IPS-18a (cell line): ENCODE data around the gene AKAP9.
"Not testable (repeated sequence)": the region's sequence is repeated elsewhere in the genome, so short reads cannot be mapped to it uniquely, and the experiment has no call there.

Source experiments
- H3K27ac ChIP-seq: one replicate; pipeline ENCODE4 v1.5.1; 2013; ENCODE audit warnings: low read length
- H3K27me3 ChIP-seq: one replicate; pipeline ENCODE4 v1.6.1; 2013; ENCODE audit warnings: mild to moderate bottlenecking, low read length; ENCODE audit not compliant: control insufficient read depth, insufficient read depth
- H3K36me3 ChIP-seq: one replicate; pipeline ENCODE4 v1.6.1; 2013; ENCODE audit warnings: low read depth, low read length; ENCODE audit not compliant: control insufficient read depth
- H3K4me1 ChIP-seq: one replicate; pipeline ENCODE4 v1.6.1; 2013; ENCODE audit warnings: low read depth, low read length; ENCODE audit not compliant: control insufficient read depth
- H3K4me3 ChIP-seq: one replicate; pipeline ENCODE4 v1.5.1; 2013; ENCODE audit warnings: low read length
- H3K9ac ChIP-seq: one replicate; pipeline ENCODE4 v1.6.1; 2013; ENCODE audit warnings: mild to moderate bottlenecking, low read length, moderate library complexity
- H3K9me3 ChIP-seq: one replicate; pipeline ENCODE4 v1.6.1; 2013; ENCODE audit warnings: low read depth, low read length; ENCODE audit not compliant: control insufficient read depth

Gene AKAP9

DNA sequence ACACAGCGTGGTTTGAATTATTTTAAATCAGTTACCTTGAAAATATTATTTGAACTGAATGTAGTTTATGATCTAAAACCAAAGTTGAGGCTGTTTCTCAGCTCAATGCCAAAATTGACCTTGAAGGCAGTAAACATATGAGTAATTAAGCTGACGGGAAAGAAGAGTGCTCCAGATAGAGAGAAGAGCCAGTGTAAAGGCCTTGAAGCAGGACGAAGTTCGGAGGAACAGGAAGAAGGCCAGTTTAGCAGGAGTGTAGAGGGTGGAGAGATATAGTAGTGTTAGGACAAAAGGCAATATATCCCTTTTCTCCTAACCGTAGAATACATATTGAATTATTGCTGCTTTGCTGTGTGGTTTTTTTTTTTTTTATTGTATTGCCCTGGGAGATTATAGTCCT lies 130.4 kb downstream of the AKAP9 start:
- Histone ChIP-seq H3K27ac (no peak overlapping the region), H3K4me3 (no peak overlapping the region), H3K27me3 (no peaks in the 10 kb centered on the region), H3K36me3 (peaks cover 3% of the 10 kb centered on the region), H3K9ac (no peak overlapping the region), H3K4me1 (no peaks in the 10 kb centered on the region), H3K9me3 (no peaks in the 10 kb centered on the region)

DNA sequence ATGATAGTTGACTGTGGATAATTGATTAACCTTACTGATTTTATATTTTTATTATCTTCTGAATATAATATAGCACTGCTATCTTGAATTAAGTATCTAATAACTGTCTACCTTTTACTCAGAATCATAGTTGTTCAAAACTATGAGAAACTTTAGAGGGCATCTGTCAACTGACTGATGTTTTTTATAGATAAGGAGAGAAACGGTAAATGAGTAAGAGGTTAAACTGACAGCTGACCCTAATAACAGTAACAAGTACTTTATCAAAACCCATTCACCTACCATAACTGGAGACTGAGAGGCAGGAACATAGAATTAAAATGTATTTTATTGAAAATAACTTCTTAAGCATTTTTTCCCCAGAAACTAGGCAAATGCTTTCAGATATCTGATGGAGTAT lies 131.5 kb downstream of the AKAP9 start:
- Histone ChIP-seq H3K27me3 (no peaks in the 10 kb centered on the region), H3K4me3 (no peak overlapping the region), H3K27ac (no peak overlapping the region), H3K36me3 (peaks cover under 1% of the 10 kb centered on the region), H3K9me3 (no peaks in the 10 kb centered on the region), H3K9ac (no peak overlapping the region), H3K4me1 (no peaks in the 10 kb centered on the region)

DNA sequence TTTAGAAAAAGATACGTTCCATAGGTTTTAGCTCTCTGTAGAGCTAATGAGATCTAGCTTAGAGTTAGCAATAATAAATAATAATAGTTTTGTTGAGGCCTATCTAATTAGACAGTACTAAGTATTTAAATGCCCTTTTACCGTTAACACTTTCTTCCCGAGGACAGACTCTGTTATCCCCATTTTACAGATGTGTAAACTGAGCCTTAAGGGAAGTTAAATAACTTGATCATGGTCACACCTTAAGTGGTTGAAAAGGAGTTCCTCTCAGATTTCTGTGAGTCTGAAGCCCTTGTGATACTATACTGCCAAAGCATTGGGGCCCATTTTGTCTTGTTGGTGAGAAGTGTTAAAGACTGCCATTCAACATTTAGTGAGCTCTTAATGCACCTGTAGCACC lies 132.0 kb downstream of the AKAP9 start:
- H3K9me3 ChIP-seq = no peaks in the 10 kb centered on the region
- no peak overlapping the region for H3K27ac ChIP-seq
- H3K4me1 ChIP-seq = no peaks in the 10 kb centered on the region
- H3K36me3 ChIP-seq = peaks cover 6% of the 10 kb centered on the region
- no peaks in the 10 kb centered on the region for H3K27me3 ChIP-seq
- H3K9ac ChIP-seq = no peak overlapping the region
- no peak overlapping the region for H3K4me3 ChIP-seq

DNA sequence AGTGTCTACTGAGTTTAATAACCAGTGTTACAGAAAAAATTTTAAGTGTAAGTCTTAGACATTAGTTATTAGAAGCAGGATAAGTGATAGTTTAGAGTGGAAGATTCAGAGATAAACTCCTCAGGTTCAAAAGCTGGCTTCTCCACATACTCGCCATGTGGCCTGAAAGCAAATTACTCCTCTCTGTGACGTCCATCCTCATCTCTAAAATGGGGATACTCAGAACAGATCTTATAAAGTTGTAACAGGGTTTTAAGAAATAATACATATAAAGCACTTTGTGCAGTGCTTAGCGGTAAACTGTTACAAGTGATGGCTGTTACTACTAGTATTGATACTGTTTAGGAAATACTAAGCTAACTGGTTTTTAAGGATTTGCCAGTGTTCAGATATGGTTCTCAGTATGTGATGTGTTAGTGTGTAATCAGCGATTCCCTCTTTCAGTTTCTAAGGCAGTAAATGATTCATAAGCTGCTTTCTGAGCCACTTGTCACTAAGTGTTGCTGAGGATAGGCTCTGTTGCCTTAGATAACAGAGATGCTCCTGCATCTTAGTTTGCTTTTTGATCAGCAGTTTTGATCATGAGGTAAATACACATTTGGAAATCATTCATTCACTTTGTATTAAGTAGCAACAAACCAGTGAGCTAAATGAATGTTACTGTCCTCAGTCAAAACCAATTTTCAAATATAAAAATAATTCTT lies 134.9 kb downstream of the AKAP9 start:
- Histone ChIP-seq H3K9ac (no peak overlapping the region), H3K9me3 (no peaks in the 10 kb centered on the region), H3K36me3 (peaks cover 15% of the 10 kb centered on the region), H3K27ac (no peak overlapping the region), H3K4me3 (no peak overlapping the region), H3K4me1 (no peaks in the 10 kb centered on the region), H3K27me3 (no peaks in the 10 kb centered on the region)

DNA sequence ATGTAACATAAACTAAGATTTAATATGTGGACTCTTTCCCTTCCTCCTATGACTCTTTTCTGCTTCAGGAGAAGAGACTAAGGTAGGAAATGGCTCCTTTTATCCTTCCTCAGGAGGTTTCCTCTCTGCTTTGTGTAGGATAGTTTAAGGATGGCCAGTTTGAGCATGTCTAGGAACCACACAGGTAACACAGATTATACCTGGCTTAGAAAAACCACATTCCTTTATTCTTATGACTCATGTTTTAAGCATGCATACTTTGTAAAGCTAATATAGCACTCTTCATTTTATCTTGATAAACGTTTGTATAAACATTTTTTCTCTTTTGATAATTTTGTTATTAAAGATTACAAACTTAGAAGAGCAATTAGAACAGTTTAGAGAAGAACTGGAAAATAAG lies 135.8 kb downstream of the AKAP9 start:
- no peaks in the 10 kb centered on the region for H3K27me3 ChIP-seq
- no peak overlapping the region for H3K27ac ChIP-seq
- peaks cover 15% of the 10 kb centered on the region for H3K36me3 ChIP-seq
- no peaks in the 10 kb centered on the region for H3K4me1 ChIP-seq
- H3K4me3 ChIP-seq = no peak overlapping the region
- no peaks in the 10 kb centered on the region for H3K9me3 ChIP-seq
- H3K9ac ChIP-seq = no peak overlapping the region

DNA sequence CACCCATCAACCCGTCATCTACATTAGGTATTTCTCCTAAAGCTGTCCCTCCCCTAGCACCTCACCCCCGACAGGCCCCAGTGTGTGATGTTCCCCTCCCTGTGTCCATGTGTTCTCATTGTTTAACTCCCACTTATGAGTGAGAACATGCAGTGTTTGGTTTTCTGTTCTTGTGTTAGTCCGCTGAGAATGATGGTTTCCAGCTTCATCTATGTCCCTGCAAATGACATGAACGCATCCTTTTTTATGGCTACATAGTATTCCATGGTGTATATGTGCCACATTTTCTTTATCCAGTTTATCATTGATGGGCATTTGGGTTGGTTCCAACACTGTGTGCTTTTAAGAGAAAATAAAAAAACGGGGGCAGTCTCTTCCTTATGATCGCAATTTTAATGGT lies 143.3 kb downstream of the AKAP9 start:
- not testable (repeated sequence) for H3K4me3 ChIP-seq, H3K27me3 ChIP-seq, H3K4me1 ChIP-seq, H3K27ac ChIP-seq, H3K9ac ChIP-seq, H3K9me3 ChIP-seq
- H3K36me3 ChIP-seq = peaks cover 43% of the 10 kb centered on the region

DNA sequence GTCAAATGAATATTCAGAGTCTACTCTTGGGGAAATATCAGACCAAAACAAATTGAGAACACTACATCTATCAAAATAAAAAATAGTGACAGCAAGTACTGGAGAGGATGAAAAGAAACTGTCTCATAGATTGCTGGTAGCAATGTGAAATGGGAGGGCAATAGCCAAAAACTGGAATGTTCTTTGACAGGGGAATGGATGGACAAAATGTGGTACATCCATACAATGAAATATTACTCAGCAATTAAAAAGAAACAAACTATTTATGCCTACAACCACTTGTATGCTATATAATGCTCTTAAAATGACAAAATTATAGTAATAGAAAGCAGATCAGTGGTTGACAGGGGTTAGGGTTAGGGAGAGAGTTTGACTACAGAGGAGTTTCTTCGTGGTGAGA lies 147.6 kb downstream of the AKAP9 start:
- no peaks in the 10 kb centered on the region for H3K9me3 ChIP-seq
- no peak overlapping the region for H3K27ac ChIP-seq
- H3K4me1 ChIP-seq = no peaks in the 10 kb centered on the region
- H3K27me3 ChIP-seq = no peaks in the 10 kb centered on the region
- H3K4me3 ChIP-seq = no peak overlapping the region
- H3K36me3 ChIP-seq = peaks cover 39% of the 10 kb centered on the region
- no peak overlapping the region for H3K9ac ChIP-seq

DNA sequence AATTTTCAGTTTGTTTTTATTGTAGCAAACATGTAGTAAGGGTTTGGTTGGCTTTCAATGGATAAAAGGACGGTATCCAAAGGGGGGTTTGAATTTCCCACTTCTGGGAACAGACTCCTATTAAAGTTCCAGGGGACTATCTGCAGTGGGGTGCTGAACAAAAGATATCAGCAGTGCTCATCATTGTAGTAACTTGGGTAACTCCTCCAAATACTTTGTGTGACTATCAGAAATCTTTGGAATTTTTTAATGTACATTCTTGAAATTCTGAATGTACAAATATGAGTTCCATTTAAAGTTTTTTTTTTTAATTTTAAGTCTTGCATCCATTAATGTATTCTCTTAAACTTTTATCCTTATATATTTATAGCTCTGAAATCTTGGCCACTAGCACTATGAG lies 151.5 kb downstream of the AKAP9 start:
- peaks cover 31% of the 10 kb centered on the region for H3K36me3 ChIP-seq

DNA sequence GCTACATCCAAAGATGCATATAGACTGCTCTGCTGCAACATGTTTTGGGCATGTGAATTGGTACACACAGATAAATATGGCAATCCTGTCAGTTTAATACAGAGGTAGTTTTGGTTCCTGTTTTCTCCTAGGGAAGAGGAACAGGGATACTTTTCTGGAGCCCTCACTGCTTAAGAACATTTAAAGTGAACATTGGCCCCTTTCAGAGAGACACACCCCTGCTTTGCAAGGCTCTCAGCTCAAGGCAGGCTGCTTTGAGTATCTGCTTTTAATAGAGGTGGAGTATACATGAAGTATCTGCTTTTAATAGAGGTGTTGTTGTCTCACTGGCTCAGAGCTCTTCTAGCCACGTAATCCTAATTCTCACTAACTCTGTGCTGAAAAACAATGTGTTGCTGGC lies 154.7 kb downstream of the AKAP9 start:
- Histone ChIP-seq H3K4me1 (no peaks in the 10 kb centered on the region), H3K4me3 (no peak overlapping the region), H3K27me3 (no peaks in the 10 kb centered on the region), H3K36me3 (peaks cover 39% of the 10 kb centered on the region), H3K9me3 (no peaks in the 10 kb centered on the region), H3K9ac (no peak overlapping the region), H3K27ac (no peak overlapping the region)

More for the DNA sequence above, 151.5 kb downstream of the AKAP9 start:
- H3K4me1 ChIP-seq = no peaks in the 10 kb centered on the region
- no peak overlapping the region for H3K9ac ChIP-seq
- H3K9me3 ChIP-seq = no peaks in the 10 kb centered on the region
- no peak overlapping the region for H3K27ac ChIP-seq
- no peaks in the 10 kb centered on the region for H3K27me3 ChIP-seq
- no peak overlapping the region for H3K4me3 ChIP-seq

DNA sequence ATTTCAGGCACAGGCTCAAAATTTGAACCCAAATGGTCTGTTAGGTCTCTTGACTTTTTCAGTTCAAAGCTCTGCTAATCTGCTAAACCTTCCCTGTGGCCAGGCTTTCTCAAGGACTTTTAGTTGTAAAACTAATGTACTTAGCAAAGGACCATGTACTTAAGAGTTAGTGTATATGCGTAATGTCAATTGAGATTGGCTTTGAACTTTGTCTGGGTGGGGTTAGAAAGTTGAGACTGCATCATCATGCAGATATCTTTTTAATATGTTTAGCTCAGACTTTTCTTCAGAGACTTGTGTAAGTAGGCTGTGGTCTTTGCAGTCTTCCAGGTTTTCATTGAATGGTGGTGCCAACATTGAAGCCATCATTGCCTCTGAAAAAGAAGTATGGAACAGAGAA lies 159.9 kb downstream of the AKAP9 start:
- no peaks in the 10 kb centered on the region for H3K4me1 ChIP-seq
- H3K27ac ChIP-seq = no peak overlapping the region
- H3K4me3 ChIP-seq = no peak overlapping the region
- H3K9me3 ChIP-seq = no peaks in the 10 kb centered on the region
- no peaks in the 10 kb centered on the region for H3K27me3 ChIP-seq
- no peak overlapping the region for H3K9ac ChIP-seq
- H3K36me3 ChIP-seq = peaks cover 32% of the 10 kb centered on the region

DNA sequence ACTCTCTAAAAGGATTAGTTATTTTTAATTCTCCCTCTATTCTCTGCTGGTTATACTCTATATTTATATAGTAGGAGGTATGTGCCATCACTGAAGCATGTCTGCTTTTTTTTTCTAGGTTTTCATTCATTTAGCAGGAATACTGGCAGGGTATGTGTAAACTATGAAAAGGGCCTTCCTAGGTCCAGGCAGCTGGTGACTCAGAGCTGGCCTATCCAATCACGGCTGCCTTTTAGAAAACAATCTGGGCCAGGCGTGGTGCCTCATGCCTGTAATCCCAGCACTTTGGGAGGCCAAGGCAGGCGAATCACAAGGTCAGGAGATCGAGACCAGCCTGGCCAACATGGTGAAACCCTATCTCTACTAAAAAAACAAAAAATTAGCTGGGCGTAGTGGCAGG lies 162.2 kb downstream of the AKAP9 start:
- not testable (repeated sequence) for H3K27ac ChIP-seq, H3K4me1 ChIP-seq, H3K9ac ChIP-seq, H3K9me3 ChIP-seq, H3K4me3 ChIP-seq, H3K27me3 ChIP-seq
- H3K36me3 ChIP-seq = peaks cover 32% of the 10 kb centered on the region

DNA sequence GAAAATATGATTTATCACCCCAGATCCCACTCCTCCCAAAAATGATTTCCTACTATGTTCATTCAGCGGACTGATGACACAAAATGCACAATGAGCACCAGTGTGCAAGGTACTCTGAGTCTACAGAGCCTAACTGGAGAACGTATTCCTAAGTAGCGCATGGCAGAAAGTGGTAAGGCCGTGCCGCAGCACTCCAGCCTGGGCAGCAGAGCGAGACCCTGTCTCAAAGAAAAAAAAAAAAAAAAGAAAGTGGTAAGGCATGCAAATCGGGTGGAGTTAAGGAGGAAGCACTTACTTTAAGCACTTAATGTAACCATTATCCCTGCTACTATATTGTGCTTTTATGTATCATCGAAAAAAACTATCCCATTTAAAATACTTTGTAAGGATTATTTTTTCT lies 168.2 kb downstream of the AKAP9 start:
- H3K27me3 ChIP-seq = no peaks in the 10 kb centered on the region
- H3K36me3 ChIP-seq = peaks cover 43% of the 10 kb centered on the region
- no peaks in the 10 kb centered on the region for H3K9me3 ChIP-seq
- H3K27ac ChIP-seq = no peak overlapping the region
- no peak overlapping the region for H3K9ac ChIP-seq
- no peak overlapping the region for H3K4me3 ChIP-seq
- H3K4me1 ChIP-seq = no peaks in the 10 kb centered on the region
